GM12891 (cell line): ENCODE data around the gene WDR3.
"Not testable (repeated sequence)": the region's sequence is repeated elsewhere in the genome, so short reads cannot be mapped to it uniquely, and the experiment has no call there.

Source experiments
- PAX5 ChIP-seq: IDR thresholded peaks from 2 replicates; pipeline ENCODE4 v1.6.1; 2011; ENCODE audit warnings: low read length, moderate library complexity, mild to moderate bottlenecking; ENCODE audit not compliant: insufficient read depth, severe bottlenecking
- POLR2A ChIP-seq: IDR thresholded peaks from 2 replicates; pipeline ENCODE4 v1.6.1; 2011; ENCODE audit warnings: low read depth, low read length, control low read depth
- POLR2AphosphoS5 ChIP-seq: IDR thresholded peaks from 2 replicates; pipeline ENCODE4 v1.6.1; 2011; ENCODE audit warnings: low read depth, low read length, control low read depth
- SPI1 ChIP-seq: IDR thresholded peaks from 2 replicates; pipeline ENCODE4 v1.6.1; 2011; ENCODE audit warnings: low read depth, low read length, control low read depth
- TAF1 ChIP-seq: IDR thresholded peaks from 2 replicates; pipeline ENCODE4 v1.6.1; 2011; ENCODE audit warnings: low read depth, low read length, control low read depth

DNA sequence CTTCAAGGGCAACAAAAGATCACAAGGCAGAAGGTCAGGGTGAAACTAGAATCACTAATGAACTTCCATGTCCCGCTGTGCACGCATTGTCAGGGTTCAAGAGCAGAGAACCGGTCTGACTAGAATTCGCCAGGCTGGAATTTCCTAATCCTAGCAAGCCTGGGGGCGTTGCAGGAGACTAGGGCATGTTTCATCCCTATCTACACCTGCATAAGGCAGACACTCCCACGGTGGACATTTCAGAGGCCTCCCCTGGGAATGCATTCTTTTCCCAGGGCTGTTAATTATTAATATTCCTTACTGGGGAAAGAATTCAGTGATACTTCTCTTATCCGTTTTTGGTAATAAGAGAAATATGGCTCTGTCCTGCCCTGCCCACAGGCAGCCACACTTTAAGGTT, 6.8 kb upstream of the WDR3 start:
- TF ChIP-seq POLR2AphosphoS5, SPI1, POLR2A, TAF1, PAX5: not testable (repeated sequence)
